T-helper 9 cell (primary cell): ENCODE results near the gene HCAR3.
"Not testable (repeated sequence)": the region's sequence is repeated elsewhere in the genome, so short reads cannot be mapped to it uniquely, and the experiment has no call there.

Experiments
- DNase-seq: peaks from one replicate; pipeline ENCODE4 v3.0.0-alpha.2; 2020

Gene HCAR3

DNA sequence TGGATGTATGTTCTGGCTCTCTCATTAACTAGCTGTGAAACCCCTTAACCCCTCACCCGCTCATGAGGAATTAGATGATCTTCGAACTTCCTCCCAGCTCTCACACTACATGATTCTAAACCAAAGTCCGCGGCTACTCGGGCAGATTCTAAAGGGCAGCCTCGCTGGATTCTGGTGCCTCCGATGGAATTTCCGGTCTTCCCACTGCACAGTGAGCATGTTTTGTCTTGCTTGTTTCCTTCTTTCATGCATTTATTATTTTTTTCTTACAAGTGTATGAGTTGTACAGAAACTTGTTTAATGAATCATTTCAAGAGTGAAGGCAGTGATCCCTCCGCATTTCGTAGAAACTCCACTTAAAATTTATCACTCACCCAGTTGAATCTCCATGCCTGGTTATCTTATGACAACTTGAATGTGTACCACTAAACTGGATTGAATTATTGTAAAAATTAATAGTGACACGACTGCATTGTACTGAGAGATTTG is 4.5 kb upstream of the HCAR3 start:
- DNase-seq = no peak

DNA sequence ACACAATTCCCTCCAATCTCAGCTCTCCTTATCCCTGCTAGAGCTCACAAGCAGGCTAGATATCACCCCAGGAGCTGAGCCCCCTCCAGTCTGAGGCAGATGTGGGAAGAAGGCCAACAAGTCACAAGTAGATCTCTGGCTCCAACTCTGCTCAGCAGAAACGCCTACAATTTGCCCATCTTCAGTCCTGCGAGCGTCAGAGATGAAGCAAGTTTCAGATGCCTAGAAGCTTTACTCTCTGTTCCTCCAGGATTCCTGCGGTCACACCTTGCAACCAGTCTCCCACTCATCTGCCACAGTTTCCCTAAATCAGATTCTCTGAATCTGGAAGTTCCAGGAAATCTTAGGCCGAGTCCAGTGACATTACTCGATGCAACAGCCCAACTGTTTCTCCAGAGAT is 1.4 kb downstream of the HCAR3 start:
- not testable (repeated sequence) for DNase-seq

DNA sequence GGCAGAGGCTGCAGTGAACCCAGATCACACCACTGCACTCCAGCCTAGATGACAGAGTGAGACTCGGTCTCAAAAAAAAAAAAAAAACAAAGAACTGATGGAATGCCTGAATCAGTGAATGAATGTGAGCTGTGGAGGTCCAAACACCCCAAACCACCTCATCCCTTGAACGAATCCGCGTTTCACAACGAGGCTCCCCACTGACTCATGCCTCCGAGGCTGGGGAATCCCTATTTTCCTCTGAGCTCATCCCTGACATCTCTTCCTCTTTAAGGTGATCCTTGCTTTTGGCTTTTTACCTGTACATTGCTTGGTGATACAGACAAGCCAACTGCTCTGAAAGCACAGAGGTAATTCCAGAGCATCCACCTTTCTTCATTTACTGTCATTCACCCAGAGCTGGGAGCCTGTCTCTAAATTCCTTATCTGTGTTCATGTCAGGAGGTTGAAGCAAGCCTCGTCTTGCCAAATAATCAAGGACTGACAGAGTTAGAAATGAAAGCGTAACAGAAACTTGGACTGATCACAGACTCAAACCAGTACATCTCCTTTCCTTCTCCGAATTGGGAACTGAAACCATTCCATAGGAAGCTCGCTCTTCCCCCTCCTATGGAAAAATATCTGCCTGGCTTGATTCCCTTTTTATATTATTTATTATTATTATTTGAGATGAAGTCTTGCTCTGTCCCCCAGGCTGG is 3.0 kb downstream of the HCAR3 start:
- not testable (repeated sequence) for DNase-seq

DNA sequence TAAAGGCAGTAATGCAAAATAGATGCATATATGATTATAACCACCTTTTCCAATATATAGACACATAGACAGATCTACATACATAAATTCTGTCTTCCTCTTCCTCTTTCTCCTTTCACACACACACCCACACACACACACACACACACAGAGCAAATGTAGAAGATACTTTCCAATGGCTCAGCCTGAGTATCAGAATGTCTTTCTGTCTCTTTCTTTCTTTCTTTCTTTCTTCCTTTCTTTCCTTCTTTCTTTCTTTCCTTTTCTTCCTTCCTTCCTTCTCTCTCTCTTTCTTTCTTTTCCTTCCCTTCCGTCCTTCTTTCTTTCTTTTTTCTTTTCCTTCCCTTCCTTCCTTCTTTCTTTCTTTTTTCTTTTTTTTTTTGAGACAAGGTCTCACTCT is 5.3 kb downstream of the HCAR3 start:
- not testable (repeated sequence) for DNase-seq

DNA sequence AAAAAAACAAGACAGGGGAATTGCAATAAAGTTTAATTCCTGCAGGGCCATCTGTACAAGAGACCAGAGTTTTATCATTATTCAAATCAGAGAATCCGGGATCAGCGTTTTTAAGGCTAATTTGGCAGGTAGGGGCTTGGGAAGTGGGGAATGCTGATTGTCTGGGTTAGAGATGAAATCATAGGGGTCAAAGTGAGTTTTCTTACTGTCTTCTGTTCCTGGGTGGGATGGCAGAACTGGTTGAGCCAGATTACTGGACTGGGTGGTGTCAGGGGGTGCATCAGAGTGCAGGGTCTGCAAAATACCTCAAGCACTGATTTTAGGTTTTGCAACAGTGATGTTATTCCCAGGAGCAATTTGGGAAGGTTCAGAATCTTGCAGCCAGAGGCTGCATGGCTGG is 6.3 kb downstream of the HCAR3 start:
- not testable (repeated sequence) for DNase-seq

DNA sequence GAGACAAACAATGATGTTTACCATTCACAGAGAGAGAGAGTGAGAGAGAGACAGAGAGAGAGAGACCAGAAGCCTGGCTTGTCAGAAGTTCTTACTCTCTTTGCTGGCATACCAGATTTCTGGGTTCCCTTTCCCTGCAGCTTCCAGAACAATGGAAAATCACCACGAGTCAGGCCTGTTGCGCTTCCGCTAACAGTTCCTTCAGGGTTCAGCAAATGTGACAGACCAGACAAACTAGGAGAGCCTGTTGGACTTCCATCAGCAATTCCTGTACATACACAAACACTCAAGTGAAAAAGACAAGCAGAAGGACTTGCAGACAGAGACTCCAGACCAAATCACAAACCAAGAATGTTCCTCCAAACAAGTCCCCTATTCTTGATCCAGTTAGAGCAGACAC is 7.3 kb downstream of the HCAR3 start:
- not testable (repeated sequence) for DNase-seq

DNA sequence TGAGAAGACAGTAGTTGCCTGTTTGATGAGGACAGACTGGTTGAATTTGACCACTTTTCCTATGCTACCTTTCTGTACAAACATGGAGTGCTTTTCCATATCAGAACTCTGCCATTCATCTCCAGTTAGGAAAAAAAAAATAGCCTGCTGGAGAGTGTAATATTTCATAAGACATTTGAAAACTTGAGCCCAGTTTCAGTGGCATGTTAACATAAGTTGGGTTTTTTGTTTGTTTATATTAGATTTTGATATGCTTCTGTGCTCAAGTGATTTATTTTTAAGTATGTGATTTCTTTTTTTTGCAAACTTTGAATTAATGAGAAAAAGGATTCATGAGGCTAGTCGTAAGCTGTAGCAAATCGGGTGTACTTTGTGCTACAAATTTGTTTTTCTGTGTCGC is 12.8 kb downstream of the HCAR3 start:
- DNase-seq = not testable (repeated sequence)

DNA sequence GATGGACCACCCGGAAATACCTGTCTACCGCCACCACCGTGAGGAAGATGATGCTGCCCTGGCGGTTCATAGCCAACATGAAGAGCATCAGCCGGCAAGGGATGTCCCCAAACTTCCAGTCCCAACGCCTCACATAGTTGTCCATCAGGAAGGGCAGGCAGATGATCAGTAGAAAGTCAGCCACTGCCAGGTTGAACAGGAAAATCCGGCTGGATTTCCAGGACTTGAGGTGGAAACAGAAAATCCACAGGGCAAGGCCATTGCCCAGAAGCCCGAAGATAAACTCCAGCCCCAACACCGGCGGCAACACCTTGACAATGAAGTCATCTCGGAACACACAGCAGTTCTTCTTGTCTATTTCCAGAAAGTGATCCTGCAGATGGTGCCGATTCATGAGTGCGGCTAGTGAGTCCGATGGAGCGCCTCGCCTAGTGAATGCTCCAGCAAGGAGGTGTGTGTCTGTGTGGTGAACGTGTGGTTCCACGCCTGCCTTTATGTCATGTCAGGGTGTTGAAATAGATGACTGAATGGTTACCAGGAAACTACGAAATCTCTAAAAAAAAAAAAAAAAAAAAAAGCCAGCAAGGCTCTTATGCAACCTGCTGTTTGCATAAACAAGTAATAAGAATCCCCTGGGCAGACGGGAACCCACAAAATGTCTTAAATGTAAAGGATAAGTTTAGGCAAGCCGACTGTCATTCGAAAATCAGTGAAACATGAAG is 13.6 kb downstream of the HCAR3 start, which contains the start of gene HCAR2:
Gene HCAR2 (minus strand): TSS at position 468 of the 722 bp plus-strand sequence. CDS start 74 bp downstream, at position 394.
- not testable (repeated sequence) for DNase-seq

DNA sequence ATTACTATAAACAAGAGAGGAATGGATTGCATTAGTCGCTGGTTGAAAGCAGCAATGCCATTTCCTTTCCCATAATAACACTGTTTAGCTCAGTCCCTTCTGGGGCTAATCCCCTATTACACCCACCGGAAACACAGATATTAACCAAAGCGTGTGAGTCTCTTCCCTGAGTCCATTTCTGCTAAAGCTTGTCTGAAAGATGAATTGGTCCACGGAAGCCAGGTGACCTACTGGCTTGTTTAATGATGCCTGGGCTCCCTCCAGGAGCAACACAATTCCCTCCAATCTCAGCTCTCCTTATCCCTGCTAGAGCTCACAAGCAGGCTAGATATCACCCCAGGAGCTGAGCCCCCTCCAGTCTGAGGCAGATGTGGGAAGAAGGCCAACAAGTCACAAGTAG is 15.1 kb downstream of the HCAR3 start:
- DNase-seq = not testable (repeated sequence)

DNA sequence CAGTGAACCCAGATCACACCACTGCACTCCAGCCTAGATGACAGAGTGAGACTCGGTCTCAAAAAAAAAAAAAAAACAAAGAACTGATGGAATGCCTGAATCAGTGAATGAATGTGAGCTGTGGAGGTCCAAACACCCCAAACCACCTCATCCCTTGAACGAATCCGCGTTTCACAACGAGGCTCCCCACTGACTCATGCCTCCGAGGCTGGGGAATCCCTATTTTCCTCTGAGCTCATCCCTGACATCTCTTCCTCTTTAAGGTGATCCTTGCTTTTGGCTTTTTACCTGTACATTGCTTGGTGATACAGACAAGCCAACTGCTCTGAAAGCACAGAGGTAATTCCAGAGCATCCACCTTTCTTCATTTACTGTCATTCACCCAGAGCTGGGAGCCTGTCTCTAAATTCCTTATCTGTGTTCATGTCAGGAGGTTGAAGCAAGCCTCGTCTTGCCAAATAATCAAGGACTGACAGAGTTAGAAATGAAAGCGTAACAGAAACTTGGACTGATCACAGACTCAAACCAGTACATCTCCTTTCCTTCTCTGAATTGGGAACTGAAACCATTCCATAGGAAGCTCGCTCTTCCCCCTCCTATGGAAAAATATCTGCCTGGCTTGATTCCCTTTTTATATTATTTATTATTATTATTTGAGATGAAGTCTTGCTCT is 16.4 kb downstream of the HCAR3 start:
- DNase-seq = not testable (repeated sequence)

DNA sequence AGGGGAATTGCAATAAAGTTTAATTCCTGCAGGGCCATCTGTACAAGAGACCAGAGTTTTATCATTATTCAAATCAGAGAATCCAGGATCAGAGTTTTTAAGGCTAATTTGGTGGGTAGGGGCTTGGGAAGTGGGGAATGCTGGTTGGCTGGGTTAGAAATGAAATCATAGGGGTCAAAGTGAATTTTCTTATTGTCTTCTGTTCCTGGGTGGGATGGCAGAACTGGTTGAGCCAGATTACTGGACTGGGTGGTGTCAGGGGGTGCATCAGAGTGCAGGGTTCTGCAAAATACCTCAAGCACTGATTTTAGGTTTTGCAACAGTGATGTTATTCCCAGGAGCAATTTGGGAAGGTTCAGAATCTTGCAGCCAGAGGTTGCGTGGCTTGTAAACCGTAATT is 19.7 kb downstream of the HCAR3 start:
- not testable (repeated sequence) for DNase-seq

DNA sequence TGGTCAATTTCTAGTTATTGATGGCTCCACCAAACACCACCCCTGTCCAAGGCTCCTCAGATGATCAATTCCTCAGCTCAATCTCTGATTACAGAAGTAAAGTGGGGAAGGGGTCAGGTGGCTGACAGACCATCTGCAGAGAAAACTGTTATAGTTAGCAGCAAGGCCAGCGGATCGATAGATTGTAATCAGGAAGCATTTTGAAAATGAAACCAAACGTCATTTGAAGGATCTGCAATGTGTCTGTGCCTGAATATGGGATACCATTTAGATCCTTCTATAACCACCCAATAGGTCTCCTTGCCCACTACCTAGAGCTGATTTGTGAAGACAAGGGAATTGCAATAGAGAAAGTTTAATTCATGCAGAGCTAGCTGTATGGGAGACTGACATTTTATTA is 25.0 kb downstream of the HCAR3 start:
- no peak for DNase-seq

DNA sequence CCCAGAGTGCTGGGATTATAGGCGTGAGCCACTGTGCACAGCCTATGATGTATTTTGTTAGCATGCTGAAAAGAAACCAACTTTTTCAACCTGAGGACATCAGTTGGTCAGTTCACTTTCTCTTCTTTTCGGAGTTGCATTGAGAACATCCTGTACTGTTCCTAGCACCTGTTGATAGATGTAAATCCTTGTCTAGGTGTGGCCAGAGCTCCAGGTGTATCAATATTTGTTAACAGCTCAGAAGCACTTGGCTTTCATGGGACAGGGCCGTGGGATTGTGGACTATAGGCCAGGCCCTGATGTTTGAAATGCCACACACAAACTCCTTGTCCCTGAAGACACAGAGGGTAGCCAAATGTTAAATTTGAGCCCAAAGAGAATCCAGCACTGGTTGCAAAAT is 28.3 kb downstream of the HCAR3 start:
- DNase-seq = no peak

DNA sequence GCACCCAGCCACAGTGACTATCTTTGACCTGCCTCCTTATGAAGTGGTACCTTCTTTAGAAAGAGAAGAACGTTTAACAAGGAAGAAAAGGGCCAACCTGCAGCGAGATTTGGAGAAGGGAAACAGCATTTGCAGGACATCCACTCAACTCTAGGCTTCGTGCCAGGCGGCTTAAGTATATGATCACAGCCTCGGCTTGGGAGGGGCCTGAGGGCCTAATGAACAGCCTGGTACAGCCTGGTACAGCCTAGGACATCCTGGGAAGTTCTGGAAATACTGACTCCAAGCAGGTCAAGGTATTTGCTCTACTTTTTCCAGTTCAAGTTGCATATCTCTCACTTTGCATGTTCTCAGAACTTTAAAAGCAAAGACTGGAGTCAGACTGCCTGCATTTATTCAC is 29.5 kb downstream of the HCAR3 start:
- DNase-seq = no peak

DNA sequence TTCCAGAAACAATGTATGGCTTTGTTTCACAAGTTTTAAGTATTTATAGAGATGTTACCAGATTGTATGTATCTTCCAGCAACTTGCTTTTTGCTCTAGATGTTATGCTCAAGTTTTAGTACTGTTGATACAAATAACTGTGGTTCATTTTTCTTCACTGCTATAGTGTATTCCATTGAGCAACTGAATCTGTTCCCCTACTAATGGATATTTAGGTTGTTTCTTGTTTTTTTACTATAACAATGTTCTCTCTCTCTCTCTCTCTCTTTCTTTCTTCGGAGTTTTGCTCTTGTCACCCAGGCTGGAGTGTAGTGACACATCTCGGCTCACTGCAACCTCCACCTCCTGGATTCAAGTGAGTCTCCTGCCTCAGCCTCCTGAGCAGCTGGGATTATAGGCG is 30.1 kb downstream of the HCAR3 start:
- no peak for DNase-seq

DNA sequence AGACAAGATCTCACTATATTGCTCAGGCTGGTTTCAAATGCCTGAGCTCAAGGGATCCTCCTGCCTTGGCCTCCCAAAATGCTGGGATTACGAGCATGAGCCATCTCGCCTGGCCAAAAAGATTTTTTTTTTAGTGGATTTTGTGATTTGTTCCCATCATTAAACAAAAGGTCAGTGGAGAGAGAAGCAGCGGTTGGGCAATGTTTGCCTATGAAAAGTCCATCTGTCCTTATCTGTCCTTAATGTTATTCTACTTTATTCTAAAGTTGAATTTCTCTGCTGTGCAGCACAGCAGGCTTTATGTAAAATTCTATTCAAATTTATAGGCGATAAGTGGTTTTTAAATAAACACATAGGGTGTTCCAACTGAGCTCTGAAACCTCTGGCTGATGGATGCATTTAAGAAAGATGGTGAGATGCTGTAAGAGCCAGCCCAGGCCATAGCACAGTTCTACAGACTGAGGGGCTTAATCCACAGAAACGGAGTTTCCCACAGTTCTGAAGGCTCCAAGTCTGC is 32.3 kb downstream of the HCAR3 start:
- DNase-seq = no peak

DNA sequence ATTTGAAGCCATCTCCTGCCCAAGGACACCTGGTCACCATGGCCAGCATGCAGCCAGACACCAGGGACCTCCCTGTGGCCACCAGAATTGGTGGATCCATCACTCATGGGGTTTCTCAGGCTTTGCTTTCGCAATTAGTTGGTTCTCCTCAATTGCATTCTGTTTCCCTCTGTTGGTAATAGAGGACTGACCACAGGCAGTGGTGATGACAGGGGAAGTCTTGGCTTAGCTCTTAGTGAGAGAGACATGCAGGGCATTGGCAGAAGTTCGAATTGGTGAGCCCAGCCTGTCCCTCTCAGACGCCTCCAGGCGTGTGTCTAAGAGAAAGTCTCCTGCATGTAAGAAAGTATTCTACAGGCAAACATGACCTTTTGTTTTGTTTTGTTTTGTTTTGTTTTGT is 34.8 kb downstream of the HCAR3 start:
- no peak for DNase-seq

DNA sequence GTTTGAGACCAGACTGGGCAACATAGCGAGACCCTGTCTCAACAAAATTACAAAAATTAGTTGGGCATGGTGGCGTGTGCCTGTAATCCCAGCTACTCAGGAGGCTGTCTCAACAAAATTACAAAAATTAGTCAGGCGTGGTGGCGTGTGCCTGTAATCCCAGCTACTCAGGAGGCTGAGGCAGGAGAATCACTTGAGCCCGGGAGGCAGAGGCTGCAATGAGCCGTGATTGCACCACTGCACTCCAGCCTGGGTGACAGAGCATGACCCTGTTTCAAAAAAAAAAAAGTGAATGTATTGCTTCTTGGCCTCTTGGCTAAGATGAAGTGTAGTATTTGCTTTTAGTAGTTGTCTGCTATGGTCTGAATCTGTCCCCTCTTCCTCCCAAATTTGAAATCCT is 35.6 kb downstream of the HCAR3 start:
- DNase-seq = not testable (repeated sequence)

DNA sequence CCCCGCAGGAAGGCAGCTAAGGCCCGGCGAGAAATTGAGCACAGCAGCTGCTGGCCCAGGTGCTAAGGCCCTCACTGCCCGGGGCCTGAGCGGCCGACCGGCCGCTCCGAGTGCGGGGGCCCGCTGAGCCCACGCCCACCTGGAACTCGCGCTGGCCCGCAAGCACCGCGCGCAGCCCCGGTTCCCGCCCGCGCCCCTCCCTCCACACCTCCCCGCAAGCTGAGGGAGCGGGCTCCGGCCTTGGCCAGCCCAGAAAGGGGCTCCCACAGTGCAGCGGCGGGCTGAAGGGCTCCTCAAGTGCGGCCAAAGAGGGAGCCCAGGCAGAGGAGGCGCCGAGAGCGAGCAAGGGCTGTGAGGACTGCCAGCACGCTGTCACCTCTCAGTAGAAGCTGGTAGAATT is 39.8 kb downstream of the HCAR3 start:
- not testable (repeated sequence) for DNase-seq

DNA sequence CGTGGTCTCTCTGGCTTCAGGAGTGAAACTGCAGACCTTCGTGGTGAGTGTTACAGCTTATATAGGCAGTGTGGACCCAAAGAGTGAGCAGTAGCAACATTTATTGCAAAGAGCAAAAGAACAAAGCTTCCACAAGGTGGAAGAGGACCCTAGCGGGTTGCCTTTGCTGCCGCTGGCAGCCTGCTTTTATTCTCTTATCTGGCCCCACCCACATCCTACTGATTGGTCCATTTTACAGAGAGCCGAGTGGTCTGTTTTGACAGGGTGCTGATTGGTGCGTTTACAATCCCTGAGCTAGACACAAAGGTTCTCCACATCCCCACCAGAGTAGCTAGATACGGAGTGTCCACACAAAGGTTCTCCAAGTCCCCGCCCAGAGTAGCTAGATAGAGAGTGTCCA is 40.6 kb downstream of the HCAR3 start:
- not testable (repeated sequence) for DNase-seq

DNA sequence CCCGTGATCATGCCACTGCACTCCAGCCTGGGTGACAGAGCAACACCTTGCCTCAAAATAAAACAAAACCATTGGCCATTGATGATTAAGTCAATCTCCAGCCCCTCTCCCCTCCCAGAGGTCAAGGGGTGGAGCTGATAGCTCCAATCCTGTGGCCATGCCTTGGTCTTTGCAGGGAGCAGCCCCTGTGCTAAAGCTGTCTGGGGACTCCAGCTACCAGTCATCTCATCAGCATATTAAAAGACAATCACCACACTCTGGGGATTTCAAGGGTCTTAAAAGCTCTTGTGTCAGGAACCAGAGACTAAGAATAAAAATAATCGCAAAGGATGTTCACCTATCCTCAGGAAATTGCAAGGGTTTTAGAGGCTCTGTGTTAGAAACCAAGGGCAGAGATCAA is 44.1 kb downstream of the HCAR3 start:
- DNase-seq = no peak

DNA sequence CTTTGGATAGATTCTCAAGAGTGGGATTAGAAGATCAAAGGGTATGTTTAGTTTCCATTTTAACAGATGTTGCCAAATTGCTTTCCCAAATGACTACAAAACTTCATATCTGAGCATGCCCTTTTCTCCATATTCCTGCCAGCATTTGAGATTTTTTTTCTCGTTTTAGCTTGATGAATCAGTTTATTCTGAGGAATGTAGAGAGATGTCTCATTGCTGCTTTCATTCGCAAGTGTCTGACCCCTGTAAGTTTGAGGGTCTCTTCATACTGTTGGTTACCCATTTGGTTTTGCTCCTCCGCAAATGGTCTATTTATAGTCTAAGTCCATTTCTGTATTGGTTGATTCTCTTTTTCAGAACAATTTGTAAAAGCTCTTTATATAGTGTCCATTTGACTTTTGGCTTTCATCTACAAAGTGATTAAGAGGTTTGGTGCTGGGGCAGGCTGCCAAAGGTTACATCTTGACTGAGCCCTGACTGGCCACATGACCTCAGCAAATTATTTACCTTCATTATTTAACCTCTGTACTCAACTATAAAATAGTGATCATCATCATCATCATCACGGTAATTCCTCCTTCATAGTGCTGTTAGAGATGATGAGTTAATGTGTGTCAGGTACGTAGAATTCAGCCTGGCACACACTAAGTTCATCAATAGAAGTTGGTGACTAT is 47.1 kb downstream of the HCAR3 start:
- DNase-seq = no peak

DNA sequence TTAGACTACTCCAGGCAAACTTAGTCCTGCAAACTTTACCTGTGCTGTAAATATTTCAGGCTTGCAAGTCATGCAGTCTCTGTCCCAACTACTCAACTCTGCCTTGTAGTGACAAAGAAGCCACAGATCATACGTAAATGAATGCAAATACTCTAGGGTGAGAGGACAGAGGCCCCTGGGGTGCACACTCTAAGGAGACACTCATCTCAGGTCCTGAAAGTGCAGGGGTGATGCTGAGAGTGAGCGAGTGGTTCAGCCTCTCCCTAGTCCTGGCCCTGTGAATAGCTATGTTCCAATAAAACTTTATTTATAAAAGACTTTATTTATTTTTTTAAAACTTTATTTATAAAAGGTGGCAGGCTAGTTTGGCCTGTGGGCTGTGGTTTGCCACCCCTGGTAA is 48.3 kb downstream of the HCAR3 start:
- no peak for DNase-seq
